Astrocyte of the spinal cord (primary cell): Measurements from ENCODE around the gene MPV17L2.
A peak's percentile ranks its signal among the peaks of the same experiment; 100 is the strongest.

Source experiments
- DNase-seq: peaks from one replicate; pipeline ENCODE4 v3.0.0; 2011; ENCODE audit warnings: low read depth, low spot score
- H3K4me3 ChIP-seq: 2 replicates; pipeline ENCODE4 v1.5.1; 2011; ENCODE audit warnings: low read depth, mild to moderate bottlenecking, low read length, moderate library complexity
- CTCF ChIP-seq: IDR thresholded peaks from 2 replicates; pipeline ENCODE4 v1.5.1; 2012; ENCODE audit warnings: low read depth, mild to moderate bottlenecking, low read length, inconsistent platforms
- in situ Hi-C: cut with HindIII; loops from 2 replicates; pipeline ENCODE4 v1.10.0; 2017; ENCODE audit warnings: low sequenced_read_pairs

Gene MPV17L2

GRCh38 chr19:18167011-18167410 is 26.0 kb upstream of the MPV17L2 start:
- in situ Hi-C loops, result no loop called here
- no peak overlapping the region for H3K4me3 ChIP-seq
- no peak for DNase-seq
- no peak for TF ChIP-seq CTCF

GRCh38 chr19:18167975-18168645 is 24.9 kb upstream of the MPV17L2 start:
- DNase-seq, result no peak
- peak; percentile 74 for TF ChIP-seq CTCF
- in situ Hi-C loops, result no loop called here
- H3K4me3 ChIP-seq, result no peak overlapping the region

- DNase-seq, result no peak
- no peak overlapping the region for H3K4me3 ChIP-seq
- in situ Hi-C loops, result no loop called here
- no peak for TF ChIP-seq CTCF
Observed at GRCh38 chr19:18168673-18169381, 24.2 kb upstream of the MPV17L2 start.

GRCh38 chr19:18170714-18171255 is 22.2 kb upstream of the MPV17L2 start:
- H3K4me3 ChIP-seq, result no peak overlapping the region
- DNase-seq, result no peak
- in situ Hi-C loops, result no loop called here

GRCh38 chr19:18171605-18172327 is 21.3 kb upstream of the MPV17L2 start:
- DNase-seq, result no peak
- in situ Hi-C loops, result no loop called here
- TF ChIP-seq CTCF, result no peak
- H3K4me3 ChIP-seq, result no peak overlapping the region

More at GRCh38 chr19:18170714-18171255, 22.2 kb upstream of the MPV17L2 start:
- no peak for TF ChIP-seq CTCF

GRCh38 chr19:18172331-18173053 is 20.5 kb upstream of the MPV17L2 start:
- in situ Hi-C loops, result no loop called here
- no peak for TF ChIP-seq CTCF
- H3K4me3 ChIP-seq, result no peak overlapping the region
- no peak for DNase-seq
